Body of pancreas (tissue), 4 donors: ENCODE measurements around the gene SPATA1.

ENCODE experiments used
- POLR2A ChIP-seq, 3 donors: fragments of 450-650 bp; IDR thresholded peaks; one replicate each; pipeline ENCODE4 v1.6.1; 2016; ENCODE audit warnings: antibody characterized with exemption in 3 of 3, mild to moderate bottlenecking in 2 of 3
- TF ChIP-seq, protein P1 (sequence below), 7 experiments: fragments of 450-650 bp in 4 of 7; fragments of 200-600 bp in 3 of 7; sonication (generic) in 3 of 7; IDR thresholded peaks; one replicate each; pipeline ENCODE4 v1.5.1; 2016 to 2019; ENCODE audit warnings: antibody characterized with exemption in 7 of 7

DNA sequence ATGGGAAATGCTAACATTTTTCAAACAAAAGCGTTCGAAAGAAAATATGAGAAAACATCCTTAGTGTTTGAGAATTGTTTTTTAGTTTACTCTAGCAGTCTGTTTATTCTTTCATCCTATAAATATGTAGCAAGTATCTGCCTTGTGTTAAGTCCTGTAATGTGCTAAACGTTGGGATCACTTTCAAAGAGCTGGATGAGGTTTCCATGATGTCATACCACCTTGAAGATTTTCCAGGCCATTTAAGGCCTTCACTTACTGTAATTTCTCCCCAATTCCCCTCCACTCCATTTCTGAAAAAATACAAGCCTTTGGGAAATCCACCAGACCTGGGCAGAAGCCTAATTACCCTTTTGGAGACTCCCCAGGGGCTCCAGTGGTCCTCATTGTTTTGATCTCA is 92.2 kb downstream of the SPATA1 start:
- TF ChIP-seq, protein P1, sequence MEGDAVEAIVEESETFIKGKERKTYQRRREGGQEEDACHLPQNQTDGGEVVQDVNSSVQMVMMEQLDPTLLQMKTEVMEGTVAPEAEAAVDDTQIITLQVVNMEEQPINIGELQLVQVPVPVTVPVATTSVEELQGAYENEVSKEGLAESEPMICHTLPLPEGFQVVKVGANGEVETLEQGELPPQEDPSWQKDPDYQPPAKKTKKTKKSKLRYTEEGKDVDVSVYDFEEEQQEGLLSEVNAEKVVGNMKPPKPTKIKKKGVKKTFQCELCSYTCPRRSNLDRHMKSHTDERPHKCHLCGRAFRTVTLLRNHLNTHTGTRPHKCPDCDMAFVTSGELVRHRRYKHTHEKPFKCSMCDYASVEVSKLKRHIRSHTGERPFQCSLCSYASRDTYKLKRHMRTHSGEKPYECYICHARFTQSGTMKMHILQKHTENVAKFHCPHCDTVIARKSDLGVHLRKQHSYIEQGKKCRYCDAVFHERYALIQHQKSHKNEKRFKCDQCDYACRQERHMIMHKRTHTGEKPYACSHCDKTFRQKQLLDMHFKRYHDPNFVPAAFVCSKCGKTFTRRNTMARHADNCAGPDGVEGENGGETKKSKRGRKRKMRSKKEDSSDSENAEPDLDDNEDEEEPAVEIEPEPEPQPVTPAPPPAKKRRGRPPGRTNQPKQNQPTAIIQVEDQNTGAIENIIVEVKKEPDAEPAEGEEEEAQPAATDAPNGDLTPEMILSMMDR (IDR thresholded peaks at IDR 0.05) = no peak
- TF ChIP-seq POLR2A (IDR thresholded peaks at IDR 0.05) = no peak
